Ramos (cell line): ENCODE results near the gene SH3PXD2A.

Source experiments
- in situ Hi-C: fragments of 300-500 bp; cut with MboI; formaldehyde crosslinking; loops from one replicate; pipeline ENCODE4 v1.14.3; 2022; ENCODE audit warnings: low sequenced_read_pairs; ENCODE audit not compliant: unreplicated experiment

The SH3PXD2A gene

GRCh38 chr10:103679096-103679790 is 176.1 kb downstream of the SH3PXD2A start:
- in situ Hi-C loops, result no loop called here

- in situ Hi-C loops, result no loop called here
Measured at GRCh38 chr10:103678178-103678526, 177.2 kb downstream of the SH3PXD2A start.

GRCh38 chr10:103677486-103678177 is 177.7 kb downstream of the SH3PXD2A start:
- in situ Hi-C loops, result no loop called here

- in situ Hi-C loops, result no loop called here
Measured at GRCh38 chr10:103676851-103677417, 178.4 kb downstream of the SH3PXD2A start.

GRCh38 chr10:103676058-103676785 is 179.2 kb downstream of the SH3PXD2A start:
- in situ Hi-C loops, result no loop called here

GRCh38 chr10:103673606-103674005 is 181.8 kb downstream of the SH3PXD2A start:
- in situ Hi-C loops, result no loop called here

GRCh38 chr10:103672345-103672744 is 183.0 kb downstream of the SH3PXD2A start:
- in situ Hi-C loops, result no loop called here

- in situ Hi-C loops, result no loop called here
Measured at GRCh38 chr10:103671126-103671895, 184.1 kb downstream of the SH3PXD2A start.

GRCh38 chr10:103669944-103670343 is 185.4 kb downstream of the SH3PXD2A start:
- in situ Hi-C loops, result no loop called here

- in situ Hi-C loops, result no loop called here
Measured at GRCh38 chr10:103669243-103669929, 186.0 kb downstream of the SH3PXD2A start.

GRCh38 chr10:103668351-103669242 is 186.8 kb downstream of the SH3PXD2A start:
- in situ Hi-C loops, result no loop called here

GRCh38 chr10:103667356-103667755 is 188.0 kb downstream of the SH3PXD2A start:
- in situ Hi-C loops, result no loop called here

- in situ Hi-C loops, result no loop called here
Measured at GRCh38 chr10:103666762-103667150, 188.6 kb downstream of the SH3PXD2A start.

GRCh38 chr10:103666087-103666761 is 189.2 kb downstream of the SH3PXD2A start:
- in situ Hi-C loops, result no loop called here

GRCh38 chr10:103665162-103665889 is 190.1 kb downstream of the SH3PXD2A start:
- in situ Hi-C loops, result no loop called here

- in situ Hi-C loops, result no loop called here
Measured at GRCh38 chr10:103663802-103664201, 191.6 kb downstream of the SH3PXD2A start.

GRCh38 chr10:103663236-103663635 is 192.1 kb downstream of the SH3PXD2A start:
- in situ Hi-C loops, result no loop called here
